CD14-positive monocyte (primary cell): ENCODE results near the gene KCNN3. TPM values are rescaled to one million over a fixed set of nuclear protein-coding genes. Genes with fewer than 3 reads are reported as not detected.

Experiments used
- DNase-seq, 3 donors: peaks; one replicate each; pipeline ENCODE4 v3.0.0-alpha.2; 2011 to 2022
- H2AFZ ChIP-seq: 2 replicates; pipeline ENCODE4 v1.6.0; 2012; ENCODE audit warnings: mild to moderate bottlenecking, low read depth, low read length, inconsistent platforms; ENCODE audit not compliant: insufficient read depth, poor library complexity, severe bottlenecking
- H3K27ac ChIP-seq, 2 donors: 1 replicate in 1 of 2; 2 replicates in 1 of 2; pipeline ENCODE4 v1.5.1; 2012 to 2013; ENCODE audit warnings: low read length in 2 of 2, control low read depth in 1 of 2, inconsistent platforms in 1 of 2, low read depth in 1 of 2, mild to moderate bottlenecking in 1 of 2
- H3K27me3 ChIP-seq, 2 donors: one replicate each; pipeline versions ENCODE4 v1.6.0 to v1.6.1; 2011 to 2013; ENCODE audit warnings: low read length in 2 of 2; ENCODE audit not compliant: control insufficient read depth in 2 of 2, insufficient read depth in 2 of 2
- H3K36me3 ChIP-seq, 2 donors: replicated peaks in 1 of 2; 1 replicate in 1 of 2; 2 replicates in 1 of 2; pipeline versions ENCODE4 v1.5.1 to v1.6.1; 2012 to 2013; ENCODE audit warnings: low read length in 2 of 2, control low read depth in 1 of 2, inconsistent platforms in 1 of 2, mild to moderate bottlenecking in 1 of 2; ENCODE audit not compliant: insufficient read depth in 2 of 2, control insufficient read depth in 1 of 2
- H3K4me1 ChIP-seq, 2 donors: 1 replicate in 1 of 2; 2 replicates in 1 of 2; pipeline versions ENCODE4 v1.5.1 to v1.6.1; 2012 to 2013; ENCODE audit warnings: low read length in 2 of 2, control low read depth in 1 of 2, inconsistent platforms in 1 of 2, mild to moderate bottlenecking in 1 of 2, moderate library complexity in 1 of 2; ENCODE audit not compliant: insufficient read depth in 2 of 2, control insufficient read depth in 1 of 2
- H3K4me2 ChIP-seq: replicated peaks from 2 replicates; pipeline ENCODE3; 2012; ENCODE audit warnings: low read length, moderate library complexity, mild to moderate bottlenecking; ENCODE audit not compliant: poor library complexity, severe bottlenecking; ENCODE audit errors: extremely low read depth
- H3K4me3 ChIP-seq, 3 experiments: fragments of 200-600 bp in 1 of 3; sonication (generic) in 1 of 3; replicated peaks in 1 of 3; 1 replicate in 2 of 3; 2 replicates in 1 of 3; pipeline ENCODE4 v1.5.1; 2011 to 2013; ENCODE audit warnings: low read length in 3 of 3, mild to moderate bottlenecking in 3 of 3, control low read depth in 2 of 3, low read depth in 2 of 3, inconsistent platforms in 1 of 3, moderate library complexity in 1 of 3
- H3K79me2 ChIP-seq: 2 replicates; pipeline ENCODE4 v1.6.0; 2012; ENCODE audit warnings: mild to moderate bottlenecking, control low read depth, inconsistent platforms, low read length, moderate library complexity; ENCODE audit not compliant: insufficient read depth
- H3K9ac ChIP-seq: 2 replicates; pipeline ENCODE4 v1.6.0; 2017; ENCODE audit warnings: low read length, mild to moderate bottlenecking; ENCODE audit not compliant: insufficient read depth, poor library complexity, severe bottlenecking
- H3K9me3 ChIP-seq, 2 donors: replicated peaks in 1 of 2; 1 replicate in 1 of 2; 2 replicates in 1 of 2; pipeline versions ENCODE4 v1.5.1 to v1.6.1; 2012 to 2013; ENCODE audit warnings: low read length in 2 of 2, control low read depth in 1 of 2; ENCODE audit not compliant: control insufficient read depth in 1 of 2, insufficient read depth in 1 of 2
- H4K20me1 ChIP-seq: 2 replicates; pipeline ENCODE4 v1.6.0; 2012; ENCODE audit warnings: mild to moderate bottlenecking, low read length, control low read depth, moderate library complexity; ENCODE audit not compliant: insufficient read depth
- H3K27ac Mint-ChIP-seq, 7 donors: one replicate each; pipeline ENCODE4 v1.8.0; 2020; ENCODE audit warnings: mild to moderate bottlenecking in 7 of 7, mixed read lengths in 7 of 7, moderate library complexity in 6 of 7, inconsistent platforms in 2 of 7
- H3K27me3 Mint-ChIP-seq, 3 donors: one replicate each; pipeline ENCODE4 v1.8.0; 2021 to 2022; ENCODE audit warnings: low read depth in 3 of 3, mild to moderate bottlenecking in 3 of 3, mixed read lengths in 3 of 3, moderate library complexity in 3 of 3, inconsistent platforms in 1 of 3
- H3K36me3 Mint-ChIP-seq, 2 donors: one replicate each; pipeline ENCODE4 v1.8.0; 2020; ENCODE audit warnings: mixed read lengths in 2 of 2, inconsistent platforms in 1 of 2, mild to moderate bottlenecking in 1 of 2
- H3K4me1 Mint-ChIP-seq: one replicate; pipeline ENCODE4 v1.8.0; 2020; ENCODE audit warnings: mild to moderate bottlenecking, mixed read lengths
- H3K4me3 Mint-ChIP-seq, 2 donors: one replicate each; pipeline ENCODE4 v1.8.0; 2020; ENCODE audit warnings: mild to moderate bottlenecking in 2 of 2, mixed read lengths in 2 of 2, moderate library complexity in 1 of 2
- H3K9me3 Mint-ChIP-seq, 7 donors: one replicate each; pipeline ENCODE4 v1.8.0; 2020 to 2022; ENCODE audit warnings: mixed read lengths in 7 of 7, mild to moderate bottlenecking in 6 of 7, moderate library complexity in 6 of 7, inconsistent platforms in 2 of 7
- CTCF ChIP-seq: fragments of 200-600 bp; IDR thresholded peaks from one replicate; pipeline ENCODE4 v1.8.0; 2022; ENCODE audit warnings: antibody characterized with exemption, mild to moderate bottlenecking
- WGBS: methylation state at CpG from one replicate; pipeline ENCODE4 v1.1.5; 2013; ENCODE audit warnings: missing lambda C conversion rate; ENCODE audit not compliant: insufficient coverage; 5-methylcytosine and 5-hydroxymethylcytosine counted together
- intact Hi-C, 2 donors: fragments of 100-400 bp; cut with micrococcal nuclease; formaldehyde crosslinking; loops; one replicate each; pipeline versions ENCODE4 v1.15.0 to v1.15.1; 2023
- polyA plus RNA-seq, 3 donors: library from polyadenylated mRNA; depleted of rRNA in 1 of 3; unstranded in 2 of 3; stranded (reverse) in 1 of 3; fragments of 300-500 nt in 2 of 3; fragments of >200 nt in 1 of 3; fragmentation: Illumina TruSeq in 2 of 3; gene quantifications; 1 replicate in 2 of 3; 2 replicates in 1 of 3; pipeline ENCODE4 v1.2.3, GENCODE V29; 2012 to 2021

The KCNN3 gene
- polyA plus RNA-seq, 3 donors, result not detected

DNA sequence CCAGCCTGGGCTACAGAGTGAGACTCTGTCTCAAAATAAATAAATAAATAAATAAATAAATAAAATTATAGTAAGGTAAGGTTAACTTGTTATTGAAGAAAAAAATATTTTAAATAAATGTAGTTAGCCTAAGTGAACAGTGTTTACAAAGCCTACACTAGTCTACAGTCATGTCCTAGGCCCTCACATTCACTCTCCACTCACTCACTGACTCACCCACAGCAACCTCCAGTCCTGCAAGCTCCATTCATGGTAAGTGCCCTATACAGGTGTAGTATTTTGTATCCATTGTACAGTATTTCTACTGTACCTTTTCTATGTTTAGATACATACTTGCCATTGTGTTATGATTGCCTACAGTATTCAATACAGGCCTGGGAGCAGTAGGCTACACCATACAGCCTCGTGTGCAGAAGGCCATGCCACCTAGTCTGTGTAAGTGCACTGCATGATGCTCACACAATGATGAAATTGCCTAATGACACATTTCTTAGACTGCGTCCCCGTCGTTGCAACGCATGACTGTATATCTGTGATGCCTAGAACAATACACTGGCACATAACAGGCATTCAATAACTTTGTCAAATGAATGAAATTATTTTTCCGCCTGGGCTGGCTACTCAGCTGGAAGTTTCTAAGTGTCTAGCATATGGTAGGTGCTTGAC is 14.8 kb downstream of the KCNN3 start:
- Mint-ChIP-seq H3K9me3 (peaks cover 0 to 2% (median 0%) of the 10 kb centered on the region in 7 donors), H3K4me1 (peaks cover 11% of the 10 kb centered on the region), H3K36me3 (no peaks in the 10 kb centered on the region), H3K27ac (no peak overlapping the region), H3K4me3 (no peak overlapping the region), H3K27me3 (peaks cover 0 to 4% (median 2%) of the 10 kb centered on the region in 3 donors)
- intact Hi-C loops, result no loop called here
- no peak for DNase-seq
- H2AFZ ChIP-seq, result no peak overlapping the region
- H3K36me3 ChIP-seq, result no peaks in the 10 kb centered on the region
- TF ChIP-seq CTCF, result no peak
- H3K27ac ChIP-seq, result no peak overlapping the region
- peaks cover 12 to 13% of the 10 kb centered on the region in 2 donors for H3K4me1 ChIP-seq
- no peaks in the 10 kb centered on the region for H3K79me2 ChIP-seq
- H3K27me3 ChIP-seq, result no peaks in the 10 kb centered on the region
- no peaks in the 10 kb centered on the region for H3K9me3 ChIP-seq
- H3K9ac ChIP-seq, result no peak overlapping the region
- H4K20me1 ChIP-seq, result no peaks in the 10 kb centered on the region
- WGBS, result 93% methylated on average over 4 of the region's 6 CpGs
- H3K4me3 ChIP-seq, result no peak overlapping the region
- H3K4me2 ChIP-seq, result no peak overlapping the region

GRCh38 chr1:154852845-154853244 is 17.2 kb downstream of the KCNN3 start:
- intact Hi-C loops, result no loop called here
- Histone ChIP-seq H3K4me2 (no peak overlapping the region), H3K27ac (no peak overlapping the region), H3K27me3 (no peaks in the 10 kb centered on the region), H3K9ac (no peak overlapping the region), H3K79me2 (no peaks in the 10 kb centered on the region), H3K4me3 (no peak overlapping the region), H4K20me1 (no peaks in the 10 kb centered on the region), H3K9me3 (no peaks in the 10 kb centered on the region), H2AFZ (no peak overlapping the region), H3K36me3 (no peaks in the 10 kb centered on the region), H3K4me1 (no peaks in the 10 kb centered on the region)
- Mint-ChIP-seq H3K27me3 (peaks cover 0 to 6% (median 0%) of the 10 kb centered on the region in 3 donors), H3K4me1 (no peaks in the 10 kb centered on the region), H3K4me3 (no peak overlapping the region), H3K9me3 (peaks cover 0 to 2% (median 0%) of the 10 kb centered on the region in 7 donors), H3K27ac (peak overlapping the region in 1 of 7 donors; percentile 22), H3K36me3 (no peaks in the 10 kb centered on the region)
- 95% methylated on average over 3 of the region's 3 CpGs for WGBS
- no peak for DNase-seq
- no peak for TF ChIP-seq CTCF
